SK-N-SH (cell line): ENCODE data around the gene RAD51B.

Source experiments
- EP300 ChIP-seq, 2 experiments: IDR thresholded peaks; 2 replicates each; pipeline versions ENCODE4 v1.4.0 to v1.6.1; 2012; ENCODE audit warnings: borderline replicate concordance in 1 of 2, low read depth in 1 of 2, low read length in 1 of 2
- MEF2A ChIP-seq: IDR thresholded peaks from 2 replicates; pipeline ENCODE4 v1.4.0; 2012; ENCODE audit warnings: low read depth, borderline replicate concordance
- MXI1 ChIP-seq: IDR thresholded peaks from 2 replicates; pipeline ENCODE4 v1.6.1; 2012; ENCODE audit warnings: mild to moderate bottlenecking, low read depth, low read length, improper control_type of control experiment
- NFIC ChIP-seq: IDR thresholded peaks from 2 replicates; pipeline ENCODE4 v1.4.0; 2012; ENCODE audit warnings: borderline replicate concordance
- POLR2AphosphoS5 ChIP-seq: IDR thresholded peaks from 2 replicates; pipeline ENCODE4 v1.6.1; 2012; ENCODE audit warnings: low read depth, low read length
- RAD21 ChIP-seq: IDR thresholded peaks from 2 replicates; pipeline ENCODE4 v1.6.1; 2012; ENCODE audit warnings: mild to moderate bottlenecking, low read length
- RFX5 ChIP-seq: IDR thresholded peaks from 2 replicates; pipeline ENCODE4 v1.6.1; 2012; ENCODE audit warnings: mild to moderate bottlenecking, improper control_type of control experiment, low read length
- RXRA ChIP-seq: IDR thresholded peaks from 2 replicates; pipeline ENCODE4 v1.4.0; 2012; ENCODE audit warnings: low read depth, mild to moderate bottlenecking, borderline replicate concordance
- TAF1 ChIP-seq: IDR thresholded peaks from 2 replicates; pipeline ENCODE4 v1.6.1; 2012; ENCODE audit warnings: low read depth, mild to moderate bottlenecking, low read length, moderate library complexity, borderline replicate concordance
- YY1 ChIP-seq: IDR thresholded peaks from 2 replicates; pipeline ENCODE4 v1.4.0; 2012; ENCODE audit warnings: low read depth, mild to moderate bottlenecking
- TF ChIP-seq, protein P1 (sequence below): fragments of 200-600 bp; sonication (generic); IDR thresholded peaks from 2 replicates; pipeline ENCODE4 v1.6.1; 2017; ENCODE audit warnings: antibody characterized with exemption, mild to moderate bottlenecking, moderate library complexity
- TF ChIP-seq, protein P2 (sequence below): fragments of 150-350 bp; IDR thresholded peaks from 2 replicates; pipeline ENCODE4 v1.6.1; 2016; ENCODE audit warnings: mild to moderate bottlenecking, low read depth, low read length

DNA sequence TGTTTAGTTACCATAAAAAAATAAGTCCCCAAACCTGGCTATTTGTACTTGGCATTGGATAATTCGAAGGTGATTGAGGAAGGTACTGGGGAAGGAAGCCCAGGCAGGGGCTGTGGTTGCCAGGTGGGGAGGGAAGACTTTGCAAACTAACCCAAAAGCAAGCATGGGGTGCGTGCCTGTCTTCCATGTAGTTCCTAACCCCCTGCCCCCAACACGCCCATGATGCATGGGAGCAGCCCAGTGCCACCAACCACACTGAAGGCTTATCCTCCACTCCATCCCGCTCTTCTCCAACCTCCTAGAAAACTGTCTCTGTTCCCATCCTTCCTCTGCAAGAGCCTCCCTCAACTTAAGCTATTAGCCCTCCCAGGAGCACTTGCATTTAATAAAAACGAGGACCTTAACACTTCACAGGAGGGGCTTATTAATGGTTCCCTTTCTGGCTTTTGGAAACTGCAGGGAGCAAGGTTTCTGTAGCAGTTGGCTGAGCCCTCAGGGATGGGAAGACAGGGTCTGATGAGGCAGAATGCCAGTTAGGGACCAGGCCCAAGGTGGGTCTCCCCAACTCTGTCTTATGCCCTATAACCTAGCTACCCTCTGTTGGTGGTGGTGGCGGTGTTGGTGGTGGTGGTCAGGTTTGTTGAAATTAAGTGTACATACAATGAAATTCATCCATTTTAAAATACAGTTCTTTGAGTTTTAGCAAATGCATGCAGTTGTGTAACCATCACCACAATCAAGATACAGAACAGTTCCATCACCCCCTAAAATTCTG is 877.3 kb downstream of the RAD51B start:
- TF ChIP-seq, protein P1, sequence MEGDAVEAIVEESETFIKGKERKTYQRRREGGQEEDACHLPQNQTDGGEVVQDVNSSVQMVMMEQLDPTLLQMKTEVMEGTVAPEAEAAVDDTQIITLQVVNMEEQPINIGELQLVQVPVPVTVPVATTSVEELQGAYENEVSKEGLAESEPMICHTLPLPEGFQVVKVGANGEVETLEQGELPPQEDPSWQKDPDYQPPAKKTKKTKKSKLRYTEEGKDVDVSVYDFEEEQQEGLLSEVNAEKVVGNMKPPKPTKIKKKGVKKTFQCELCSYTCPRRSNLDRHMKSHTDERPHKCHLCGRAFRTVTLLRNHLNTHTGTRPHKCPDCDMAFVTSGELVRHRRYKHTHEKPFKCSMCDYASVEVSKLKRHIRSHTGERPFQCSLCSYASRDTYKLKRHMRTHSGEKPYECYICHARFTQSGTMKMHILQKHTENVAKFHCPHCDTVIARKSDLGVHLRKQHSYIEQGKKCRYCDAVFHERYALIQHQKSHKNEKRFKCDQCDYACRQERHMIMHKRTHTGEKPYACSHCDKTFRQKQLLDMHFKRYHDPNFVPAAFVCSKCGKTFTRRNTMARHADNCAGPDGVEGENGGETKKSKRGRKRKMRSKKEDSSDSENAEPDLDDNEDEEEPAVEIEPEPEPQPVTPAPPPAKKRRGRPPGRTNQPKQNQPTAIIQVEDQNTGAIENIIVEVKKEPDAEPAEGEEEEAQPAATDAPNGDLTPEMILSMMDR: no peak
- TF ChIP-seq POLR2AphosphoS5 (no peak), MEF2A (no peak), RFX5 (no peak), TAF1 (no peak), MXI1 (no peak), NFIC (no peak), RAD21 (no peak), YY1 (no peak), EP300 (IDR thresholded peaks at IDR 0.05; ENCODE audit: borderline replicate concordance in 1 of 2, low read depth in 1 of 2, low read length in 1 of 2) (no peak), RXRA (no peak)
- TF ChIP-seq, protein P2, sequence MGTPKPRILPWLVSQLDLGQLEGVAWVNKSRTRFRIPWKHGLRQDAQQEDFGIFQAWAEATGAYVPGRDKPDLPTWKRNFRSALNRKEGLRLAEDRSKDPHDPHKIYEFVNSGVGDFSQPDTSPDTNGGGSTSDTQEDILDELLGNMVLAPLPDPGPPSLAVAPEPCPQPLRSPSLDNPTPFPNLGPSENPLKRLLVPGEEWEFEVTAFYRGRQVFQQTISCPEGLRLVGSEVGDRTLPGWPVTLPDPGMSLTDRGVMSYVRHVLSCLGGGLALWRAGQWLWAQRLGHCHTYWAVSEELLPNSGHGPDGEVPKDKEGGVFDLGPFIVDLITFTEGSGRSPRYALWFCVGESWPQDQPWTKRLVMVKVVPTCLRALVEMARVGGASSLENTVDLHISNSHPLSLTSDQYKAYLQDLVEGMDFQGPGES: no peak
